Superior temporal gyrus (tissue), 1 donor: ENCODE results near the gene C10orf67.

Experiments
- DNase-seq: peaks from one replicate; pipeline ENCODE4 v3.0.0-alpha.2; 2016; ENCODE audit errors: extremely low spot score

C10orf67 gene

DNA sequence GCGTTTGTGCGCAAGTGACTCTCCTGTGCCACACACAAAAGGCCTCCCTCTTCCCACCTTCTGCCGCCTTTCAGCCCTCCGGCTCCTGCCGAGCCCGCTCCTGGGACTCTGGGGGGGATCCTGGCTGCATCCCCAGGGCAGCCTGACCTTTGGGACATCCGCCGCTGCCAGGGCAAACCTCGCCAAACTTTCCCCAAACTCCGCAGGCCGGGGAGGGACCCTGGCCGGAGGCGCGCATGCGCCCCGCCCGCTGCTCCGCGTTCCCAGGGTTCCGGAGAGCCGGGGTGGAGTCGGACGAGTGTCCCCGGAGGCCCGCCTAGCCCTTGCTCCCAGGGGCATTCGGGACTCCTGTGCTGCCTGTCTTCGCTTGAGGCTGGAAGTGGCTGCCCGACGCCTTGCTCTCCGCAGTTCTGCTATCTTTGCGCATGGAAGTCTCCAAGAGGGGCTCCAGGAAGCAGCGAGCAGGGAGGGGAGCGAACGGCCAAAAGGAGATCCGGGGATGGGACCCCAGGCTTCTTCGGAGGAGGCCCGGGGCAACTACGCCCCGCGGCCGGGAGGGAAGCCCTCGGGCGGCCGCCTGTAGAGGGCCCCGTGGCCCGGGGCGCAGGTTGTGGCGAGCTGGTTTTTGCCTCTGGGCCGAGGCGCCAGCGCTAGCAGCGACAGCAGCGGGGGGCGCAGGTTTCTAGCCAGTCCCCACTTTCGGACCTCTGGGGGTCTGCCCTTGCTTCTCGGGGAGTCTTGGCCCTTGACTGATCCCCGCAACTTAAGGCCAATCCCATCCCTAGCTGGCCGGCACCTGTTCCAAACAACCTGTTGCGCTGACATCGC lies 145.4 kb downstream of the C10orf67 start:
- no peak for DNase-seq

DNA sequence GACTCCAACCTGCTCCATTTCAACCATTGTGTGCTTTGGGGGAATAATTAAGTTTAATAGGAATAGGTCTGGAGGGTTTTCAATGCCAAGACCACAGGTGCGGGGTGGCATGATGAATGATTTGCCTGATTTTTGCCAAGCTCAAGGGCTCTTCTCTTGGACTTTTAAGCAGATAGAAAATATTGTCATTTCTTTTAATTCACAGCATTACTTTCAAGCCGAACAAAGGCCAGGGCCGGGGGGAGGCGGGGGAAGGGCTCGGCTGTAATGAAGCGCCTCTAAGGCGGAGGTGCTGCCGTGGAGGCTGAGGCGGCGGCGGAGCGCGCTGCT lies 146.0 kb downstream of the C10orf67 start:
- DNase-seq, result no peak

DNA sequence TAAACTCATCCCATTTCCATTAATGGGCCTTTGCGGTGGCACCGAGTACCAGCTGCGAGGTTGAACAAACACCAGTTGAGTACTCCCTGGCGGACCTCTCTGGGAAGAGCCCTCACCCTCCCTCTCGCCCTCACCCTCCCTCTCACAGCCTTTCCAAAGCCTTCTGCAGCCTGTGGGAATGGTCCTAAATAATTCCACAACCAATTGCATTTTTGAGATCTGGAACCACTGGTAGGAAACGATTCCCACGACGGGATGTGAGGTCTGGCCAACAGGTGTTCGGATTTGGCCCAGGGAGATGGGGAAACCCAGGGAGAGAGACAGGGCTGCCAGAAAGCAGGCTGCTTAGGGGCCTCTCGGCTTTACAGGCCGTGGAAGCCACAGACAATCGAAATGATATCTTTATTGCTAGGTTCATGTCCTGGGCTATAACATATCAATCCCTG lies 147.2 kb downstream of the C10orf67 start:
- no peak for DNase-seq

DNA sequence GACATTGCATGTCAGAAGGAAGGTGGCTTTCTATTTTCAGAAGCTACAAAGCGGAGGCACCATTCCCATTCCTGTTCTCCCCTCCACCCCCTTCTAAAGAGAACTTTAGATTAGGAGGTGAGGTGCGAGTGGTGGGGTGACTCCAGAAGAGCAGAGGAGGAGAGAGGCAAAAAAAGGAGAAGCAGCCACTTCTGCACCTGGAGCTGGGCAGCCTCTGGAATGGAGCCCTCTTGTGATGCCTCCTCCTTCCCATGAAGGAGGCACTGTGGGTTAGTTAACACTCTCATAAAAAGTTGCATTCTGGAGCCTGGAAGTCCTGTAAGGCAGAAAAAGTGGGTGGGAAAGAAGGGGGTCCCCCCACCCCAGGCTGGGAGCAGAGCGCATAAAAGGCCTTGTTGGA lies 147.7 kb downstream of the C10orf67 start:
- DNase-seq, result no peak

DNA sequence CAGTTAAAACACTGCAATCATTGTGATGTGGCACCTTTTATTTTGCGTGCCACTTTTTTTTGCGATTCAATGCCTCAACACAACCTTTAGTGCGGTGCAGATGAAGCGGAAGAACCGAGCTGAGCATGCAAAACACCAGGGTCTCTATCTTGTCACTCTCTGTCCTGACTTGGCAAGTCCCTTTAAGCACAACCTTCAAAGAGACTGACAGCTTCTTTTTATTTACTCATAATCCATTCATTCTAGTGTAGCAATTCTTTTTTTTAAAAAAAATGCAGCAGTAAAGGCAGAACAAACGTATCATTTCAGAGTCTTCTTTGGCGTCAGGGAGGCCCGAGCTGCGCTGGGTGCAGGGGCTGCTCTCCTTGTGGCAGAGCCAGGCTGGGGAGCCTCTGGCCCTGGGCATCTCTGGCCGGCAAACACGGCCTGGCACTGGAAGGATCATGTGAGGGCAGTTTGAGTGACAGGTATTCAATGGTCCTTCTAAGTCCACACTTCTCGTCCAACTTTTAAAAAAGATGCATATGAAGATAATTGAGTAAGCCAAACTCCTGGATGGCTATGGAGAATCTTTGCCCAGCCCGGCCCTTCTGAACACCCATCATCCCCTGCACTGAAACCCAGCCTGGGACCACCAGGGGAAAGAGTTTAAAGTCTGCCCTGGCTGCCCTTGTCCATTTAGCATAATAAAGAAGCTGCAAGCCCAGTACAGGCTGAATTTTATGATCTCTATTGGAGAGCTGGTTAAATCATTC lies 148.6 kb downstream of the C10orf67 start:
- DNase-seq, result no peak

DNA sequence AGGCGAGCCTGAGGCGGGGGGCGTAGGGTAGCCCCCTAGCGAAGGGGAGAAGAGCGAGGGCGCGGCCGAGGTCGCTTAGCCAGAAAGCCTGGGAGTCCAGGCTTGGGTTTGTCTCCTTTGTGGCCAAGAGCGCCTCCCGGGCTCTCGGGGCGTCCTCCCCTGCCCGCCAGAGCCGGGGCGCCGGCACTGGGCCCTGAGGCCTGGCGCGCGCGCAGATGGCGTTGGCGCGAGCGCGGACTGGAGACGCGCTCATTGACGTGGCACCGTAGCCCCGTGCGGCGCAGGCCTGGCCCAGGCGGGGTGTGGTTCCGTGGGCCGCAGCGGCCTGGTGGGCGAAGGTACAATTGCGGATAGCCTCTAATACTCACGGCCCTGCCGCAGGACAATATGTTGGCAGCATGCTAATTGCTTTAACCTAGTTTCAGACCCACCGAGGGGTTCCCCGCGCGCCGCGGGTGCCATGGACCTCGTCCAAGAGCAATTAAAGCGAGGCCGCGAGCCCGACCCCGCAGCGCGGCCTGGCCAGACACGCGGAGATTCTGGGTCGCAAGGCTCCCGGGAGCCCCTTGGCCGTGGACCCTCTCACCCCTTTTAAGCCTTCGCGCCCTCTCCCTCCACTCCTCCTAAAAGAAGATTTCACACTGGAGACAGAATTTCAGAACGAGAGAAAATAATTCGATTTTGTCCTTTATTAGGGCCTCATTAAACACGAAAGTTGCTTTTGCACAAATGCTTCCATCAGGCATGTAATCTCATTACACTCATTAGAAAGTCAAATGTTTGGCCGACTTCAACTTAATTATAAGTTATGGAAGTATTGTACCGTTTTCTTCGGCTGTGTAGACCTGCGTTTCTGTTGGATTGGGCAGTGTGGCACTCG lies 149.4 kb downstream of the C10orf67 start:
- DNase-seq, result no peak

DNA sequence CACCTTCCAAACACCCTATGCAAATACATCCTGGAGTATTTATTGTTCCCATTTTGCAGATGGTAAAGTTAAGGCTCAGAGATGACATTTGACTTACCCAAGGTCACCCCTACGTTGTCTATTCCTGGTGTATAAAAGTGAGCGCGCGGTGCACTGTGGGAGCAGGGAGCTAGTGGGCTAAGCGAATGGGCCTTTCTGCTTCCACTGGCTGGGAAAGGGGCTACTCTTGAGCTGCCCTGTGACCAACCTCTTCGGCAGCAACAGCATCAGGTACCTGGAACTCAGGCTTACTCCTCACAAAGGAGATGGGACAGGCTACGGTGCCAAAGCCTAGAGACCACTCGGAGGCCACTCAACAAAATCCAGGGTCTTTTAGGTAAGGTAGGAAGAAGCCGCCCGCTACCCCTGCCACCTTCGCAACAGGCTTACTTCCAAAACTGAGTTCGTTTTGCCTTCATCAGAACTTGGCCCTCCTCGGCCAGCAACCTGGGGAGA lies 150.1 kb downstream of the C10orf67 start:
- no peak for DNase-seq

DNA sequence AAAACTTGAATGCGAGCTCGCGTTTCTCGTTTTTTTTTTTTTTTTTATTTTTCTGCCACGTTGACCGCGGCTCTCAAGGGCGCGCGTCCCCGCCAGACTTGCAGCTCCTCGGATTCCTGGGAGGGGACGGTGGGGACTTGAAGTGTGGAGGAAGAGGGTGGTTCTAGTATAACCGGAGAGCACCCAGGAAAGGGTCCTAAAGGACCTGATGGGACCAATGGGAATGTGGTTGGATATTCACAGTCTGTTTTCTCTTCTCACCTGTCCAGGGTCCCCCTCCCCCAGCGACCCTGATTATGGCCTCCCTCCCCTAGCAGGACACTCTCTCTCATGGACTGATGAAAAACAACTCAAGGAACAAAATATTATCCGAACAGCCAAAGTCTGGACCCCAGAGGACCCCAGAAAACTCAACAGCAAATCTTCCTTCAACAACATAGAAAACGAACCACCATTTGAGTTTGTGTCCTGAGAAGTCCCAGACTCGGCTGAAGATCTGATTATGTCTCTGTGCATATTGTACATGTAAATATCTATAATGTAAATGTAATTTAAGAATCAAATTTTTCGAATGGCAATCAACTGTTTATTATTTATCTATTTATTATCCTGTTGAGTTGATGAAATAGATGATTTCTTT lies 151.0 kb downstream of the C10orf67 start:
- no peak for DNase-seq

DNA sequence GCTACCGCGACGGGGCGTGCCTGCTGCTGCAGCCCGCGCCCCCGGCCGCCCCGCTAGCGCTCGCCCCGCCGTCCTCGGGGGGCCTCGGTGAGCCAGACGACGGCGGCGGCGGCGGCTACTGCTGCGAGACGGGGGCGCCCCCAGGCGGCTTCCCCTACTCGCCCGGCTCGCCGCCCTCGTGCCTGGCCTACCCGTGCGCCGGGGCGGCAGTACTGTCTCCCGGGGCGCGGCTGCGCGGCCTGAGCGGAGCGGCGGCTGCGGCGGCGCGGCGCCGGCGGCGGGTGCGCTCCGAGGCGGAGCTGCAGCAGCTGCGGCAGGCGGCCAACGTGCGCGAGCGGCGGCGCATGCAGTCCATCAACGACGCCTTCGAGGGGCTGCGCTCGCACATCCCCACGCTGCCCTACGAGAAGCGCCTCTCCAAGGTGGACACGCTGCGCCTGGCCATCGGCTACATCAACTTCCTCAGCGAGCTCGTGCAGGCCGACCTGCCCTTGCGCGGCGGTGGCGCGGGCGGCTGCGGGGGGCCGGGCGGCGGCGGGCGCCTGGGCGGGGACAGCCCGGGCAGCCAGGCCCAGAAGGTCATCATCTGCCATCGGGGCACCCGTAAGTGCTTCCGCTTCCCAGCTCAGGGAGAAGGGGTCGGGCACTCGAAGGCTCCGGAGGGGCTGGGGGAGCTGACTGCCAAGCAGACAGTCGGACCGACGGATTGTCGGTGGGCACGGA lies 151.7 kb downstream of the C10orf67 start:
- DNase-seq, result no peak

DNA sequence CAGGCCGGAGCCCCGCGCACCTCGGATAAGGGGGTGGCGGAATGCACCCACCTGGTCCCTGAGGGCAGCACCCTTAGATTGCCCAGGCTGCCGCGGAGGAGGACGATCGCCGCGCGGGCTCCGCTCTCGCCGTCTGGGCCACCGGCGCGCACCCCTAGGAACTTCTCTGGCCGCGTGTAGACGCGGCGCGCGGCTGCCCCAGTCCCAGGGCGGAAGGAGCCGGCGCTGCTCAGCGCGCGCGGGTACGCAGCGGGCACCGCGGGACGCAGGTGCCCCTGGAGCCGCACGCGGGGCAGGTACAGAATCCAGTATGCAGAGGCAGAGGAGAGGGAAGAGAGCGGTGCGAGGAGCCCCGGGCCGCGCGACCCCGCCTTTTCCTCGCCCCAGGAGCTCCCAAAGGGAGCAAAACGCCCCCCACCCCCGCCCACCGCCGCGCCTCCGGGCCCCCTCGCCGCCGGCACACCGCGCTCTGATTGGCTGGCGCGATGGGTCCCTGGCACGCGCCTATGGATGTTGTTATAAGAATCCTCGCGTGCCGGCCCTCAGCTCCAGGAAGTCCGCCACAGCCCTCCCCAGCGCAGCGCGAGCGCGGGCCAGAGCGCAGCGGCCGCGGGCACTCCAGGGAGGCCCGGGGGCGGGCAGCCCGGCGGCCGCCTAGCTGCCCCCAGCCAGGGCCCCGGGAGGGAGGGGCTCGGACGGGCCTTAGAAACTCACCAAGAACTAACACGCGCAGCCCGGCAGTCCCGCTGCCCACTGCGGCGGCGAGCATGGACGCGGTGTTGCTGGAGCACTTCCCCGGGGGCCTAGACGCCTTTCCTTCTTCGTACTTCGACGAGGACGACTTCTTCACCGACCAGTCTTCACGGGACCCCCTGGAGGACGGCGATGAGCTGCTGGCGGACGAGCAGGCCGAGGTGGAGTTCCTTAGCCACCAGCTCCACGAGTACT lies 152.6 kb downstream of the C10orf67 start, which contains the start of gene PTF1A:
Gene PTF1A (plus strand): TSS at position 549 of the 948 bp plus-strand sequence. CDS start 219 bp downstream, at position 768.
- no peak for DNase-seq

DNA sequence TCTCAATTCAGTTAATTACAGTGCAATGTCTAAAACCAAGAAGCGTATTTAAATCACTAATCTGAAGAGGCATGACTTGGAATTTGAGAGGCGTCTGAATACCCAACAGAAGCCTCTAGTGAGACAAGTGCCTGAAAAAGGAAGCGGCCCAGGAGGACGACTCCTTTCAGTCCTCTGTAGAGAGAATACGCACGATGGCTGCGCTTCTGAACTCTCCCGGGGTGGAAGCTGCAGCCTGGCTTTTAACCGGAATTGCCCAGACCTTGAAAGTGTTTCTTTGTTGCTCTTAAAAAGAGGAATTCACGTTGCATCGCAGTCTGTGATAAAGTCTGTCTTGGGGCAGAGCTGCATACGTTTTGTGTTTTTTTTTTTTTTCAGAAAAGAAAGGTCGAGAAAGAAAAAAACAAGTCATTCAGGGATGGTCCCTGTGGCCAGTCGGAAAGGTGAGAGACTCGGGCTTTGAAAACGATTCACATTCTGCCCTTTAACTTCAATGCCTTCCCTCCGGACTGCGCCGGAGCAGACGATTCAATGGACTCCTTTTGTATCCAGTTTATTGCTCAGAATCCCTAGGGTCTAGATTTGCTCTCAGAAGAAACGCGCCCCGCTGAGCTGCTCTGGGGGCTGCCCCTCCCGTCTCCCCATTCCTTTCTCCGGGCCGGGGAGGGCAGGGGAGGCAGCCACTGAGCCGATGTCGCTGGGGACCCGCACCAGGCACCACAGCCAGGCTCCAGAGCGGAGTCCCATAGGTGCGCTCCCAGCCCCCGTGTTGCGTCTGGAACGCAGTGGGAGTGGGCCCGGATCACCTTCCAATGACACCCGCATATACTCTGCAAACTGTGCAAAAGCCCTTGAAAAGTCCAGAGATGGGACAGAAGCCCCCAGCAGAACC lies 153.5 kb downstream of the C10orf67 start:
- DNase-seq, result no peak

DNA sequence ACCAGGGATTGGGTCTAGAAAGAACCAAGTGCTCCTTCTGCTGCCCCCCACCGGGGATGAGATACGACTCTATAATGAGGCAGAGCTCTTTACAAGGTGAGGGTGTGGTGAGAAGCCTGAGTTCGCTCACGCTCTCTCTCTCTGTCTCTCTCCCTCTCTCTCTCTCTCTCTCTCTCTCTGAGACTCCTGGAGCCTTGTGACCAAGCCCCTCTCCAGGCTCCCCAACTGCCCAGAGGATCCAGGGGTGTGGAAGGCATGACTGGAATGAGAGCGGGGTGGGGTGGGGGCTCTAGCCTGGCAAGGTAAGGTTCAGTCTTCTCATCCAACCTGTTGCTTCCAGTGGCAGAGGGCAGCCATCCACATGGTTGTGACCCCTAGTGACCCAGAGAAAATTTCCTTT lies 155.6 kb downstream of the C10orf67 start:
- DNase-seq, result no peak

DNA sequence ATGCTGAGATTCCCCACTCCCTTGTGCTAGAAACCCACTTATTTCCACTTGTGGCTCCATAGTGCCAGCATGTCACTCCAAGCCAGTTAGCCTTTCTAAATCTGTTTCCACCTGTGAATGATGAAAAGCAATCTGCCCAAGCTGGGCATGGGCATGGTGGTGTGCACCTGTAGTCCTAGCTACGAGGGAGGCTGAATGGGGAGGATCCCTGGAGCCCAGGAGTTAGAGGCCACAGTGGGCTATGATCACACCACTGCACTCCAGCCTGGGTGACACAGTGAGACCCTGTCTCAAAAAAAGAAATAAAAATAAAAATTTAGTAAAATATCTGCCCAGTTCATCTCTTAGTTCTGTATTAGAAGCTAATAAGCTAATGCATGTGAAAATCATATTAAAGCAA lies 157.4 kb downstream of the C10orf67 start:
- DNase-seq, result no peak

DNA sequence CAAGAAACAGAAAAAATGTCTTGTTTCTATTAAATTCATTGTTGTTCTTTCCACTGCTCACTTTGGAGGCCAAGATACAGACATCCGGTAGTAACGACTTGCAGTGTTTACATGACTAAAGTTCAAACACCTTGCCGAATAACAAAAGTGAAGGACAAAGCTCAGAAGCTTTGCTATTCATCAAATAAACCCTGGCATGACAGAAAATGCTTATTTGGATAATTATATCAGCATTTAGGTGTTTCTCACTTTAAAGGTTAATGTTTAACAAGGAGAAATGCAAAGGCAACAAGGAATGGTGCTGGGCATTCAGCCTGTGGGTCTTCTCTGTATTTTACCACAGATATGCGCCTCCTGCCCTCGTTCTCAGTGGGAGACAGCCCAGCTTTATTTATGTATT lies 157.9 kb downstream of the C10orf67 start:
- no peak for DNase-seq

DNA sequence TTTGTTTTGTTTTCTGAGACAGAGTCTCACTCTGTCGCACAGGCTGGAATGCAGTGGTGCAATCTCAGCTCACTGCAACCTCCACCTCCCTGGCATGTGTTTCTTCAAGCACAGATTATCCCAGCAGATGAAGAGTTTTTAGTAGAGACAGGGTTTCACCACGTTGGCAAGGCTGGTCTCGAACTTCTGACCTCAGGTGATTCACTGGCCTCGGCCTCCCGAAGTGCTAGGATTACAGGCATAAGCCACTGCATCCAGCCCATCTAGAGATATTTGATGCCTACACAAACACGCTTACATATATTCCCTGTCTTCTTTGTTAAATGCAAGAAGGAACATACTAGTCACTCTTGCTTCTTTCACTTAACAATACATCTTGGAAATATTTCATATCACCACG lies 158.4 kb downstream of the C10orf67 start:
- no peak for DNase-seq

DNA sequence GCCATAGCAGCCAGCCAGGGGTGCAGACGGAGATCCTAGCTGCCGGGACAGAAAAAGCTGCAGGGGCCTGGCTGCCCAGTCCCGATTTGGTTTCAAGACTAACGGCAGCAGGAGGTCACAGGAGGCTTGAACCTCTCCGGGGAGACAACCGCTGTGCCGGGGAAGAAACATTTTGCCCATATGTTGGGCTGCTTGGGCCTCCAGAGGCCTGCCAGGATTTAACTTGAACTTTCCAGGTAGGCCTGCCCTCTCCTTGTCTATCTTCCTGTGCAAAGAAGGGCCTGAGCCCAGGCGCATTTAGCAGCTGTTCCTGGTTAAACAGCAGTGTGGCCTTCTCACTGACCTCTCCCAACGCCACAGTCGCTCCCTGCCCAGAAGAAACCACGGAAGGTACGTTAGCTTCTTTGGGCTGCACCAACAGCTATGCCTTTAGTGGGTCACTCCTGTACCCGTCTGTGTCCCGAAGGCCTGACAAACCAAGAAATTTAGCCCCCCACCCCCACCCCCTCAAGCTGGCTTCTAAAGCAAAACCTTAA lies 169.6 kb downstream of the C10orf67 start:
- DNase-seq, result no peak

DNA sequence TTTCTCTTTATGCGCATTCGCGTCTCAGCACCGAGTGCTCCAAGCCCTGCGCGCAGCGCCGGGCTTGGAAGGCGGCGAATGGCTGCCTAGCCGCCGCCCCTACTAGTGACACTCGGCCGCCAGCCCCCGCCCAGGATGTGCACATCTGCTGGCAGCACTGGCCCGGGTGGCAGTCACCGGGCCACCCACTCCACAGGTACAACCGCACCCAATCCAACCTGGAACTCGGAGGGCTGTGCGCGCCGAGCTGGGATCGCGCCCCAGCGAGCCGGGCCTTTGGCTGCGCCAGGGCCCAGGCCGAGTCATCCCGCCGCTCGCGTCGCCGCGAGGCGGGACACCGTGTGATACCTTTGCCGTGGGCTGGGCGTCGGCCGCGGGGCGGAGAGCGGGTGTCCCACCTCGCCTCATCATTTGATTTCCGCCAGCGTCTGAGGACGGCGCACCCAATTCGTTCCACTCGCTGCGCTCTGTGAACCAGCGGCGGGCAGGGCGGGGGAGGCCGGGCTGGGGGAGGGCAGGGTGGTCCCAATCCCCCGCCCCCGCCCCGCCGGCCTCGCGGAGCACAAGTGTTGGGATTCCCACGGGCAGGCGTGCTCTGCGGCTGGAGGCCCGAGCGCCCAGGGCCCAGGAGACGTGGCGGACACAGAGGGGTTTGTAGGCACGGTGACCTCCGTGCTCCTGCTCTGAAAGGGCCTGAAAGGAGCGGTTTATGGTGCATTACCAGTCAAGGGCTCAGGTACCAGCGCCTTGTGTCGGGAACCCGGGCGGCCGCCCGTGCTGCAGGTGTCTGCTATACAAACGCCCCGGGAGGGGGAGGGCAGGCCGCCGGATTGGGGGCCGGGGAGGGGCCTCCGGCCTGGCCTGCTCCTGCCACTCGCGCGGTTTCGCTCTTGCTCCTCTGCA lies 170.3 kb downstream of the C10orf67 start:
- DNase-seq, result peak; percentile 32
